ENCODE measurements around the gene PNPLA2.

GRCh38 chr11:869399-870126 is 50.8 kb downstream of the PNPLA2 start:
- TF ChIP-seq CTCF (IDR thresholded peaks at IDR 0.05) (no peak), POLR2A (IDR thresholded peaks at IDR 0.05) (no peak)

Data from Peyer's patch (tissue), 4 donors.